Measurements from ENCODE around the gene LRP1B.

Gene LRP1B

DNA sequence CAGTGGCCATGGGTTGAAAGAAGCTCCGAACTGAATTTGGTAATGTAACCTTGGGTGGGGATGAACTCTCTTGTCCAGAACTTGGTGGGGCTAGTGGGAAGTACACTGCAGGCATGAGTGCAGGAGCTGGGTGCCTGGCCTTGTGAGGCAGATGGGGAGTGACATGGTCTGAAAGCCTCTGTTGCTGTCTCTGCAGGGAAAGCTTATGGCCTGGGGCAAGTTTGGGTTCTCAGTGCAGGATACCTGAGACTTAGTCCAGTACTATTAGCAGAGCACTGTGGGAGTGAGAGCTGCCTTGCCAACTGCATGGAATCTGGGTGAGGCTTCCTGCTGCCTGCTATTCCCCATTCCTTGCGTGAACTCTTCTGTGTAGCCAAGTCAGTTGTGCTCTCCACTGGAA is 1729.8 kb downstream of the LRP1B start:
- no peak for DNase-seq
- Histone ChIP-seq H3K4ac (ENCODE audit: low read depth, low read length) (no peak overlapping the region), H3K56ac (ENCODE audit: low read length) (no peak overlapping the region), H3K36me3 (ENCODE audit: control insufficient read depth, insufficient read depth, low read length) (no peaks in the 10 kb centered on the region), H4K5ac (ENCODE audit: low read length) (no peak overlapping the region), H2BK15ac (replicated peaks; ENCODE audit: low read depth) (no peak overlapping the region), H3K79me1 (ENCODE audit: low read length) (no peaks in the 10 kb centered on the region), H3K23ac (ENCODE audit: low read length) (no peak overlapping the region), H2BK5ac (ENCODE audit: low read length) (no peak overlapping the region), H2AK5ac (ENCODE audit: low read length) (no peak overlapping the region), H2BK120ac (ENCODE audit: low read depth, low read length) (no peak overlapping the region), H3K9ac (ENCODE audit: low read length) (no peak overlapping the region), H3K4me3 (ENCODE audit: low read length) (no peak overlapping the region), H3K27ac (ENCODE audit: low read depth, low read length) (peak overlapping the region; percentile 33), H4K8ac (ENCODE audit: low read depth, low read length) (no peak overlapping the region), H3K4me2 (ENCODE audit: low read length) (no peak overlapping the region), H3K18ac (ENCODE audit: low read length) (no peak overlapping the region), H3K79me2 (ENCODE audit: control insufficient read depth, insufficient read depth, low read length) (no peaks in the 10 kb centered on the region), H3K27me3 (ENCODE audit: insufficient read depth, low read length, poor library complexity) (no peaks in the 10 kb centered on the region), H3K4me1 (ENCODE audit: control insufficient read depth, low read depth, low read length) (no peaks in the 10 kb centered on the region)
- no CpG with 5 or more reads among the region's 2 CpGs for WGBS (ENCODE audit: extremely low coverage, insufficient coverage, low lambda C conversion rate)

DNA sequence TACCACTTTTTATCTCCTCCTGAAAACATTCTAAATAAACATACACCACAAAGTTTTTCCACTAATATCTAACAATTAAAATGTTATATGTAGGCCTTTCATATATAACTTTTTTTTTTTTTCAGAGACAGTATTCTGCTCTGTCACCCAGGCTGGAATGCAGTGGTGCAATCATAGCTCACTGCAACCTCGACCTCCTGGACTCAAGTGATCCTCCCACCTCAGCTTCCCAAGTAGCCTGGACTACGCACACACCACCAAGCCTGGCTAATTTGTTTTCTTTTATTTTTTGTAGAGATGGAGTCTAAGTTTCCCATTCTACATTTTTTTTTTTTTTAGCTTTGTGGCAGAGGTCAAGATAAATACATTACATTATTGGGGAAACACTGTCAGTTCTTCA is 1738.0 kb downstream of the LRP1B start:
- no peak overlapping the region for H3K27ac ChIP-seq (ENCODE audit: low read depth, low read length)

DNA sequence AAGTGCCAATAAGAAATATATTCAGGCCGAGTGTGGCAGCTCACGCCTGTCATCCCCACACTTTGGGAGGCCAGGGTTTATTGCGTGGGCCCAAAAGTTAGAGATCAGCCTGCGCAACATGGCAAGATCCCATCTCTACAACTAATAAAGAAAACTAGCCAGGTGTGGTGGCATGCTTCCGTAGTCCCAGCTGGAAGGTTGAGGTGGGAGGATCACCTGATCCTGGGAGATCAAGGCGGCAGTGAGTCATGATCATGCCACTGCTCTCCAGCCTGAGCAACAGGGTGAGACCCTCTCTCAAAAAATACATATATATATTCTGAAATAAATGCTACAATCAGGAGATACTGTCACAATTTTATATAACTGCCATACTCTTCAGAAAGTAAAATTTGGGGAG is 1745.9 kb downstream of the LRP1B start:
- H3K27me3 ChIP-seq (ENCODE audit: insufficient read depth, low read length, poor library complexity), result no peaks in the 10 kb centered on the region
- H3K4me1 ChIP-seq (ENCODE audit: control insufficient read depth, low read depth, low read length), result no peaks in the 10 kb centered on the region
- no peak overlapping the region for H2BK120ac ChIP-seq (ENCODE audit: low read depth, low read length)
- no peak overlapping the region for H3K56ac ChIP-seq (ENCODE audit: low read length)
- no peak overlapping the region for H4K8ac ChIP-seq (ENCODE audit: low read depth, low read length)
- no peak overlapping the region for H3K4me3 ChIP-seq (ENCODE audit: low read length)
- H2BK5ac ChIP-seq (ENCODE audit: low read length), result no peak overlapping the region
- no peak overlapping the region for H3K27ac ChIP-seq (ENCODE audit: low read depth, low read length)
- H4K5ac ChIP-seq (ENCODE audit: low read length), result no peak overlapping the region
- H3K4ac ChIP-seq (ENCODE audit: low read depth, low read length), result no peak overlapping the region
- H3K9ac ChIP-seq (ENCODE audit: low read length), result no peak overlapping the region
- H3K23ac ChIP-seq (ENCODE audit: low read length), result no peak overlapping the region
- H3K79me1 ChIP-seq (ENCODE audit: low read length), result no peaks in the 10 kb centered on the region
- no peaks in the 10 kb centered on the region for H3K36me3 ChIP-seq (ENCODE audit: control insufficient read depth, insufficient read depth, low read length)
- peak; percentile 11 for DNase-seq
- H3K79me2 ChIP-seq (ENCODE audit: control insufficient read depth, insufficient read depth, low read length), result no peaks in the 10 kb centered on the region
- no peak overlapping the region for H3K18ac ChIP-seq (ENCODE audit: low read length)
- H3K4me2 ChIP-seq (ENCODE audit: low read length), result no peak overlapping the region
- H2AK5ac ChIP-seq (ENCODE audit: low read length), result no peak overlapping the region
- no peak overlapping the region for H2BK15ac ChIP-seq (replicated peaks; ENCODE audit: low read depth)
- WGBS (ENCODE audit: extremely low coverage, insufficient coverage, low lambda C conversion rate), result no CpG with 5 or more reads among the region's 6 CpGs

More for the DNA sequence above, 1738.0 kb downstream of the LRP1B start:
- Histone ChIP-seq H3K23ac (ENCODE audit: low read length) (no peak overlapping the region), H3K36me3 (ENCODE audit: control insufficient read depth, insufficient read depth, low read length) (no peaks in the 10 kb centered on the region), H2BK5ac (ENCODE audit: low read length) (no peak overlapping the region), H2AK5ac (ENCODE audit: low read length) (no peak overlapping the region), H4K5ac (ENCODE audit: low read length) (no peak overlapping the region), H3K4ac (ENCODE audit: low read depth, low read length) (no peak overlapping the region), H3K4me2 (ENCODE audit: low read length) (no peak overlapping the region), H3K4me3 (ENCODE audit: low read length) (no peak overlapping the region), H3K18ac (ENCODE audit: low read length) (no peak overlapping the region), H3K27me3 (ENCODE audit: insufficient read depth, low read length, poor library complexity) (no peaks in the 10 kb centered on the region), H3K79me2 (ENCODE audit: control insufficient read depth, insufficient read depth, low read length) (no peaks in the 10 kb centered on the region), H2BK15ac (replicated peaks; ENCODE audit: low read depth) (no peak overlapping the region), H2BK120ac (ENCODE audit: low read depth, low read length) (no peak overlapping the region), H3K56ac (ENCODE audit: low read length) (no peak overlapping the region), H4K8ac (ENCODE audit: low read depth, low read length) (no peak overlapping the region), H3K79me1 (ENCODE audit: low read length) (no peaks in the 10 kb centered on the region), H3K4me1 (ENCODE audit: control insufficient read depth, low read depth, low read length) (no peaks in the 10 kb centered on the region), H3K9ac (ENCODE audit: low read length) (no peak overlapping the region)
- no CpG with 5 or more reads among the region's 2 CpGs for WGBS (ENCODE audit: extremely low coverage, insufficient coverage, low lambda C conversion rate)
- no peak for DNase-seq

DNA sequence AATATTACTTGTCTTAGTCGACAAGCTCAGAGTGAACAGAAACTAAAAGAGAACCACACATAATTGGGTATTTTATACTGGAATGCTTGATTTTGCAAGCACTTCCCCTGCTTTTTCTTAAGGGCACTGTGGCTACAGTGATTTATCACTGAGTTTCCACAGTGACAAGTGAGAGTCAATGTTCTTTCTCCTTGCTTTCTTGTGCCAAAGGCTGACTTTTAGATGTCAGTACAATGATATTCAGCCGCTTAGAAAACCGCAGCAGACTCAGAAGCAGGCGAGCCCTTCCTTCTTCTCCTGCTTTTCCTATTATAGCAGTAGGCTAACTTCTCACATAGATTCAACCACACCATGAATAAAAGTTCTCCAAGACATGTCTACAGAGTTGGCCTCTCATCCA is 1747.0 kb downstream of the LRP1B start:
- Histone ChIP-seq H3K18ac (ENCODE audit: low read length) (peak overlapping the region; percentile 60), H2BK120ac (ENCODE audit: low read depth, low read length) (no peak overlapping the region)
- no peak for DNase-seq

DNA sequence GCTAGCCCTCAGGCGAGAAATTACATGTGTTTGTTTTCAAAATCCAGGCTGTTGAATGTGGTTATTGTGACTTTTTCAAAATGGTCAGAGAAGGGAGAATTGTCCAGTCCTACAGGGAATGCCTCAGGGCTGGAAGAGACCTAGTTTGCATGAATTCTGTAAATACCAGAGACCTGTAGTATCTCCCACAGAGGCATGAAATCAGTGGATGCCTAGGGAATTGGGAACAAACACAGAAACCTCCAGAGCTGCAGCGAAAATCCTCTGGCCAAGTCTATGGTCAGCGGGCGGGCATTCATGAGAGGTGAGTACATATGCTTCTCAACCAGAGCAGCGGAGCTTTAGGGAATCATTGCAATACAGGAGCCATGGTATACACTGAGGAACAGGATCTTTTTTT is 1754.1 kb downstream of the LRP1B start:
- H2BK5ac ChIP-seq (ENCODE audit: low read length), result no peak overlapping the region
- H3K27me3 ChIP-seq (ENCODE audit: insufficient read depth, low read length, poor library complexity), result no peaks in the 10 kb centered on the region
- H3K23ac ChIP-seq (ENCODE audit: low read length), result no peak overlapping the region
- H4K8ac ChIP-seq (ENCODE audit: low read depth, low read length), result no peak overlapping the region
- H3K56ac ChIP-seq (ENCODE audit: low read length), result no peak overlapping the region
- H2AK5ac ChIP-seq (ENCODE audit: low read length), result no peak overlapping the region
- H3K4ac ChIP-seq (ENCODE audit: low read depth, low read length), result no peak overlapping the region
- peak; percentile 82 for DNase-seq
- H2BK15ac ChIP-seq (replicated peaks; ENCODE audit: low read depth), result no peak overlapping the region
- no peak overlapping the region for H3K4me3 ChIP-seq (ENCODE audit: low read length)
- no peak overlapping the region for H3K9ac ChIP-seq (ENCODE audit: low read length)
- H3K18ac ChIP-seq (ENCODE audit: low read length), result no peak overlapping the region
- H3K4me1 ChIP-seq (ENCODE audit: control insufficient read depth, low read depth, low read length), result no peaks in the 10 kb centered on the region
- no peak overlapping the region for H4K5ac ChIP-seq (ENCODE audit: low read length)
- H3K79me2 ChIP-seq (ENCODE audit: control insufficient read depth, insufficient read depth, low read length), result no peaks in the 10 kb centered on the region
- H3K79me1 ChIP-seq (ENCODE audit: low read length), result no peaks in the 10 kb centered on the region
- no peak overlapping the region for H2BK120ac ChIP-seq (ENCODE audit: low read depth, low read length)
- no peak overlapping the region for H3K4me2 ChIP-seq (ENCODE audit: low read length)
- WGBS (ENCODE audit: extremely low coverage, insufficient coverage, low lambda C conversion rate), result no CpG with 5 or more reads among the region's 5 CpGs
- peak overlapping the region; percentile 41 for H3K27ac ChIP-seq (ENCODE audit: low read depth, low read length)
- no peaks in the 10 kb centered on the region for H3K36me3 ChIP-seq (ENCODE audit: control insufficient read depth, insufficient read depth, low read length)

More for the DNA sequence above, 1747.0 kb downstream of the LRP1B start:
- Histone ChIP-seq H3K36me3 (ENCODE audit: control insufficient read depth, insufficient read depth, low read length) (no peaks in the 10 kb centered on the region), H3K79me2 (ENCODE audit: control insufficient read depth, insufficient read depth, low read length) (no peaks in the 10 kb centered on the region), H3K23ac (ENCODE audit: low read length) (no peak overlapping the region), H3K27me3 (ENCODE audit: insufficient read depth, low read length, poor library complexity) (no peaks in the 10 kb centered on the region), H3K27ac (ENCODE audit: low read depth, low read length) (no peak overlapping the region), H4K8ac (ENCODE audit: low read depth, low read length) (no peak overlapping the region), H3K56ac (ENCODE audit: low read length) (no peak overlapping the region), H3K4me2 (ENCODE audit: low read length) (no peak overlapping the region), H2BK15ac (replicated peaks; ENCODE audit: low read depth) (no peak overlapping the region), H3K4ac (ENCODE audit: low read depth, low read length) (no peak overlapping the region), H2AK5ac (ENCODE audit: low read length) (no peak overlapping the region), H3K79me1 (ENCODE audit: low read length) (no peaks in the 10 kb centered on the region), H3K4me1 (ENCODE audit: control insufficient read depth, low read depth, low read length) (no peaks in the 10 kb centered on the region), H2BK5ac (ENCODE audit: low read length) (no peak overlapping the region), H3K9ac (ENCODE audit: low read length) (no peak overlapping the region), H3K4me3 (ENCODE audit: low read length) (no peak overlapping the region), H4K5ac (ENCODE audit: low read length) (no peak overlapping the region)
- no CpG with 5 or more reads among the region's 4 CpGs for WGBS (ENCODE audit: extremely low coverage, insufficient coverage, low lambda C conversion rate)

DNA sequence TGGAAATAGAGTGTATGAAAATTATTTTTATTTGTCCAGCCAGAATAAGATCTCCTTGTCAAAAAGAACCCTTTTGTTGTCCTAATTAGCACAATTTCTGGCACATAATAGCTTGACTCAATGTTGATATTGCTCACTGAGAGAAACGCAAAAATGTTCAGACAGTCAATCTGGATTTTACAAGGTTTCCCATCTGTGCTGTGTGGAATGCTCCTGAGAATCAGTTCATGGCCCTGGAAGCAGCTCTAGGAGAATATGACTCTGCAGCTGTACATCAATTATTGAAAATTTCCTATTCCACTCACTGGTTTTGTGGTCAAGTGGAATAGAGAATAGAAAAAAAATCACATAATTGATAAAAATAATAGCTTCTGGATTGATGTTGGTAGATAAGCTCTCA is 1767.7 kb downstream of the LRP1B start:
- H3K79me1 ChIP-seq (ENCODE audit: low read length), result no peaks in the 10 kb centered on the region

More for the DNA sequence above, 1767.7 kb downstream of the LRP1B start:
- no CpG with 5 or more reads among the region's 1 CpG for WGBS (ENCODE audit: extremely low coverage, insufficient coverage, low lambda C conversion rate)
- Histone ChIP-seq H2BK5ac (ENCODE audit: low read length) (no peak overlapping the region), H3K4me1 (ENCODE audit: control insufficient read depth, low read depth, low read length) (no peaks in the 10 kb centered on the region), H3K79me2 (ENCODE audit: control insufficient read depth, insufficient read depth, low read length) (no peaks in the 10 kb centered on the region), H4K5ac (ENCODE audit: low read length) (no peak overlapping the region), H3K18ac (ENCODE audit: low read length) (no peak overlapping the region), H4K8ac (ENCODE audit: low read depth, low read length) (peak overlapping the region; percentile 56), H3K27ac (ENCODE audit: low read depth, low read length) (no peak overlapping the region), H3K27me3 (ENCODE audit: insufficient read depth, low read length, poor library complexity) (no peaks in the 10 kb centered on the region), H3K9ac (ENCODE audit: low read length) (no peak overlapping the region), H3K4ac (ENCODE audit: low read depth, low read length) (no peak overlapping the region), H2AK5ac (ENCODE audit: low read length) (no peak overlapping the region), H2BK15ac (replicated peaks; ENCODE audit: low read depth) (no peak overlapping the region), H3K4me3 (ENCODE audit: low read length) (no peak overlapping the region), H3K23ac (ENCODE audit: low read length) (no peak overlapping the region), H3K36me3 (ENCODE audit: control insufficient read depth, insufficient read depth, low read length) (no peaks in the 10 kb centered on the region), H3K56ac (ENCODE audit: low read length) (no peak overlapping the region), H3K4me2 (ENCODE audit: low read length) (no peak overlapping the region), H2BK120ac (ENCODE audit: low read depth, low read length) (no peak overlapping the region)
- no peak for DNase-seq
